HG02970 (cell line): ENCODE measurements around the gene APPBP2.
"Not testable (repeated sequence)": the region's sequence is repeated elsewhere in the genome, so short reads cannot be mapped to it uniquely, and the experiment has no call there.

Experiments
- ATAC-seq: cut with Tn5 transposase; IDR thresholded peaks from one replicate; pipeline ENCODE4 v1.9.1; 2021; ENCODE audit warnings: mild to moderate bottlenecking, moderate library complexity, moderate number of reproducible peaks; ENCODE audit not compliant: unreplicated experiment, low FRiP score

The APPBP2 gene

GRCh38 chr17:60506312-60506711, 19.7 kb downstream of the APPBP2 start:
- no peak for ATAC-seq

- ATAC-seq: no peak
Measured at GRCh38 chr17:60502145-60502544, 23.9 kb downstream of the APPBP2 start.

DNA sequence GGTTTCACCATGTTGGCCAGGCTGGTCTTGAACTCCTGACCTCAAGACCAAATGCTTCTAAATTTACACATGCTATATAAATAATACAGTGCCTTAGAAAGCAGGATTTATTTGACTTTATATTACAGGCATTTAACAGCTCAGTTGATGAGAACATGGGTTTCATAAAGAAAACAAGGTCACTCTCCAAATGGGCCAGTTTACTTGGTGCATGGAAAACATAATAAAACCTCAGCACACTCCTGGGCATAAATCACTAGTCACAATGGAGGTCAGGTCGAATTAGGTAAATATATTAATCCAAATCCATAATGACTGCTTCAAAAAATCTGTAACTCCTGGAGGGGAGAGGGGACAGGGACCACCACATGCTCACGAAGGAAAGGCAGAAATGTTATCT, 24.5 kb downstream of the APPBP2 start:
- no peak for ATAC-seq

DNA sequence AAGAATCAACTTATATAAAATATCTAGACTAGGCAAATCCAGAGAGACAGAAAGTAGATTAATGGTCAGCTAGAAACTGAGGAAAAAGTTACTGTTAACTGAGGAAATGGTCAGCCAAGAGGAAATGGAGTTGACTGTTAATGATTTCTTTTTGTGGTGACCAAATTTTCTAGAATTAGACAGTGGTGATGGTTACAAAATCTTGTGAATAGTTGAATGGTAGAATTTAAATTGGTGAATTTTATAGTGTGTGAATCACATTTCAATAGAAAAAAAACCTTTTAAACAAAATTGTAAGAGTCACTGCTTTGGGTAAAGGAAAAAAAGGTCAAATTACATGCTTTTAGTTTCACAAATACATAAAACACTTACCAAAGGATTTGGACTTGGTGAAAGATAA, 30.0 kb downstream of the APPBP2 start:
- no peak for ATAC-seq

DNA sequence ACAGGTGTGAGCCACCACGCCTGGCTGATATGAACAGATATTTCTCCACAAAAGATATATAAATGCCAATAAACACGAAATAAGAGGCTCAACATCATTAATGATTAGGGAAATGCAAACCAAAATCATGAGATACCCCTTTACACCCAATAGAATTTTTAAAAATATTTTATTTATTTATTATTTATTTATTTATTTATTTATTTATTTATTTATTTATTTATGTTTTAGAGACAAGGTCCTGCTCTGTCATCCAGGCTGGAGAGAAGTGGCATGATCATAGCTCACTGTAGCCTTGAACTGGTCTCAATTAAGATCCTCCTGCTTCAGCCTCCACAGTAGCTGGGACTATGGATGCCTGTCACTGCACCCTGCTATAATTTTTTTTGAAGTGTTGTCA, 30.8 kb downstream of the APPBP2 start:
- no peak for ATAC-seq

DNA sequence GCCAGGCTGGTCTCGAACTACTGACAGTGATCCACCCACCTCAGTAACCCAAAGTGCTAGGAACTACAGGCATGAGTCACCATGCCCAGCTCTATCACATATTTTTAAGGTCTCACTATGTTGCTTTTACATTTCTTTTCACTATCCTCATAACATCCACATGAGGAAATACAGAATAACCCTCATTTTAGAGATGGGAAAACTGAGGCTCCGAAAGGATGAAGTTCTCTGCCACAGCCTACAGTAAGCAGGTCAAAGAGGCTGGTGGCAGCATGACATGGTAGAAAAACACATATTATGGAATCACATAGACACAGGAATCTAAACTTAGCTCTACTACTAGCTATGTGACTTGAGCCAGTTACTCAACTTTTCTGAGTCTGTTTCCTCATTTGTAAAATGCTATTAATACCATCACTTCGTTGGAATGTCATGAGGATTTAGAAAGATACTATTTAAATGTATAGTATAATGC, 32.2 kb downstream of the APPBP2 start:
- no peak for ATAC-seq

DNA sequence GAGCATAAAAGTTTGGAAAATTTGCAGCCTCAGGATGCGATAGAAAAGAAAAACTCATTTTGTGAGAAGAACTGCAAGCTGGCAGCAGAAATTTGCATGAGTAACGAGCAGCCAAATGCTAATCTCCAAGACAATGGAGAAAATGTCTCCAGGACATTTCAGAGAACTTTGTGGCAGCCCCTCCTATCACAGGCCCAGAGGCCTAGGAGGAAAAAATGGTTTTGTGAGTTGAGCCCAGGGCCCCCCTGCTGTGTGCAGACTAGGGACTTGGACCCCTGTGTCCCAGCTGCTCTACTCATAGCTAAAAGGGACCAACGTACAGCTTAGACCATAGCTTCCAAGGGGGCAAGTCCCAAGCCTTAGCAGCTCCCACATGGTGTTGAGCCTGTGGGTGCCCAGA, 34.3 kb downstream of the APPBP2 start:
- ATAC-seq: no peak

DNA sequence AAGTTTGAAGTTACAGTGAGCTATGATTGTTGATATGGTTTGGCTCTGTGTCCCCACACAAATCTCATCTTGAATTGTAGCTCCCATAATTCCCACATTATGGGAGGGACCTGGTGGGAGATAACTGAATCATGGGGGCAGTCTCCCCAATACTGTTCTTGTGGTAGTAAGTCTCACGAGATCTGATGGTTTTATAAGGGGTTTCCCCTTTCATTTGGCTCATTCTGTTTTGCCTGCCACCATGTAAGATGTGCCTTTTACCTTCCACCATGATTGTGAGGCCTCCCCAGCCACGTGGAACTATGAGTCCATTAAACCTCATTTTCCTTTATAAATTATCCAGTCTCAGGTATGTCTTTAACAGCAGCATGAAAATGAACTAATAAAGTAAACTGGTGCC, 35.4 kb downstream of the APPBP2 start:
- ATAC-seq: not testable (repeated sequence)

- no peak for ATAC-seq
Measured at GRCh38 chr17:60481604-60482003, 44.4 kb downstream of the APPBP2 start.

GRCh38 chr17:60473788-60474187, 52.3 kb downstream of the APPBP2 start:
- ATAC-seq: no peak

- no peak for ATAC-seq
Measured at GRCh38 chr17:60472449-60472848, 53.6 kb downstream of the APPBP2 start.

DNA sequence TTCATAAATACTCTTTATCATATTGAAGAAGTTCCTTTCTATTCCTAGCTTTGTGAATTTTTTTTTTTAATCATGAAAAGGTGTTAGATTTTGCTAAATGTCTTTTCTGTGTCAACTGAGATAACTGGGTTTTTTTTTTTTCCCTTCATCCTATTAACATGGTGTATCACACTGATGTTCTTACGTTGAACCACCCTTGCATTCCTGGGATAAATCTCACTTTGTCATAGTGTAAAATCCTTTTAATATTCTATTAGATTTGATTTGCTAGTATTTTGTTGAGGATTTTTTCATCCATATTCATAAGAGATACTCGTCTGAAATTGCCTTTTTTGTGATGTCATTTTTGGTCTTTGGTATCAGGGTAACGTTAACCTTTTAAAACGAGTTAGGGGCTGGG, 54.6 kb downstream of the APPBP2 start:
- no peak for ATAC-seq

DNA sequence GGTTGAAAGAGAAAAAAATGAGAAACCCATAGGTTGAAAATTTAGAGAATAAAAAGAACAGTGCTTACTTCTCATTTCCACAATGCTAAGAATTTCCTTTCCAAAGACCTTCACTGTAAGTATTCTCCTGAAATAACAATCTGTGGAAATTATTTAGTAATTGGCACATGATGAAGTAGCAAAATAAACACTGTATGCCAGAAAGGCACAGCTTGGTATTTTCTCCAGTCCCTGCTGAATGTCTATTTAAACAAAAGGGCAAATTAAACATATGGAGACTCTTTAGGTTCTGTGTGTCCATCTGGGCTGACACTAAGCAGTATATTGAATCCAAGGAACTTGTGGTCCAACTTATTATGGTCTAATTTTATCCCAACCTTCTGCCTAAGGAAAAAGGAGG, 57.7 kb downstream of the APPBP2 start:
- no peak for ATAC-seq

GRCh38 chr17:60464343-60464742, 61.7 kb downstream of the APPBP2 start:
- ATAC-seq: no peak

GRCh38 chr17:60463157-60463835, 62.7 kb downstream of the APPBP2 start:
- ATAC-seq: no peak

GRCh38 chr17:60461584-60461983, 64.5 kb downstream of the APPBP2 start:
- ATAC-seq: no peak

DNA sequence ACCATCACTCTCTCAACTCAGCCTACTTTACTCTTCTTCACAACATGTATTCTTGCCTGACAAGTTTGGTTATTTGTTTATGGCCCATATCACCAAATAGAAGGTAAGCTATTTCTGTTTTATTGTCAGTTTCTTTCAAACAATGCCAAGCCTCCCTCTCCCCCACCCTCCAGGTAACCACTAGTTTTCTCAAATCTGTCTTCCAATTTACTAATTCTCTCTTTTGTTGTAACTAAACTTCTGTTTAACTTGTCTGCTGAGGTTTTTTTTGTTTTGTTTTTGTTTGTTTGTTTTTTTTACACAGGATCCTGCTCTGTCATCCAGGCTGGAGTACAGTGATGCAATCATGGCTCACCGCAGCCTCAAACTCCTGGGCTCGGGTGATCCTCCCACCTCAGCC, 68.9 kb downstream of the APPBP2 start:
- ATAC-seq: no peak

DNA sequence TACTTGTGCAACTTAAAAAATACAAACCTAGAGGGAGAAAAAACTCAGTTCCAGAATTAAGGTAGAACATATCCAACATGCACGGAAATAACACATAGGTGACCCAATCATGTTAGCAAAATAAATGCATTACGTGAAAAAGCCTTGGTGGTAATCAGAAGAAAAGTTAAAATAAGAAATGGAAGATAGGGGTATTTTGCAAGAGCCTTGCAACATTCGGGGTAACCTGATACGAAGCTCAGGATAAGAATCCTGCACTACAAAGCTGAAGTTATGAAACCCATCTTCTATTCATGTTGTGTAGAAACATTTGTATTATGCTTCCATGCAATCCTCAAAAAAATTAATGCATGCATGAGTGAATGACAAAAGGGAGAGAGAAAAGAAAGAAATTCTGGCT, 70.7 kb downstream of the APPBP2 start:
- no peak for ATAC-seq

- ATAC-seq: no peak
Measured at GRCh38 chr17:60451965-60452364, 74.1 kb downstream of the APPBP2 start.

DNA sequence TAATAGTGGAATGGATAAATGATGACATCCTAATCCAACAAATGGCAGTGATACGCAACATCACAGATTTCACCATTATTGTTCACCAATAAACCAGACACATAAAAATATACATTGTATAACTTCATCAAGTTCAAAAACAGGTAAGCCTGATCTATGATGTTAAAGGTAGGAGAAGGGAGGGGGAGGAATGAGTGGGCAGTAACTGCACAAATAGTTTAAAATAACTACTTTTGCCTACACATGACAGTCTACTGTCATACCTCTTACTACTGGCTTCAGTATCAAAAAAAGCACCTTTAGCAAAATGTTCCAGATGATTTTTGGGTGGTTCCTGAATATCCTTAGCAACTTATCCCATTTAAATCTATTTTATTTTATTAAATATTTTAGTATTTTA, 75.0 kb downstream of the APPBP2 start:
- ATAC-seq: no peak

DNA sequence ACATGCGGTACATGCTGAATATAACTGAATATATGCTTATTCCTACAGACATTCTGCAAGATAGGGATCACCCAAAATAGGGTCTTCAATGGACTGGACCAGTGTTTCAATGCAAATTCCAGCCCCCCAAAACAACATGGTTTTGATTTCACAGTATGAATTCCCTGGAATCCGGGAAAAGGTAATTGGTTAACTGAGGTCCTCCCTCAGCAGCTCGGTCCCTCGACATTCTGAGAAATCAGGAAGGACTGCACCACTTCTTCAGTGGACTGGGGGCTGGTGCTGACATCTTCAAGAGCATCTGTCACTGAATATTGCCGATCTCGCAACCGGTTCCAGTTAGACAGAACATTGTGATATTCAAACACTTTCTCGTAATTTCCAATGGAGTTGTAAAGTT, 78.7 kb downstream of the APPBP2 start:
- ATAC-seq: no peak

GRCh38 chr17:60445144-60445543, 80.9 kb downstream of the APPBP2 start:
- ATAC-seq: no peak

GRCh38 chr17:60443713-60444112, 82.3 kb downstream of the APPBP2 start:
- ATAC-seq: no peak
